GM12891 (cell line): Measurements from ENCODE around the gene KCNG1.
A peak's percentile ranks its signal among the peaks of the same experiment; 100 is the strongest.

Experiments used
- DNase-seq: peaks from one replicate; pipeline ENCODE4 v3.0.0; 2011; ENCODE audit warnings: low spot score; ENCODE audit not compliant: insufficient read length
- FAIRE-seq: peaks from 2 replicates; lab custom pipeline; 2011; peaks lifted over from hg19 to GRCh38; lab: Jason Lieb, UNC
- PAX5 ChIP-seq: IDR thresholded peaks from 2 replicates; pipeline ENCODE4 v1.6.1; 2011; ENCODE audit warnings: low read length, moderate library complexity, mild to moderate bottlenecking; ENCODE audit not compliant: insufficient read depth, severe bottlenecking
- POLR2A ChIP-seq: IDR thresholded peaks from 2 replicates; pipeline ENCODE4 v1.6.1; 2011; ENCODE audit warnings: low read depth, low read length, control low read depth
- POLR2AphosphoS5 ChIP-seq: IDR thresholded peaks from 2 replicates; pipeline ENCODE4 v1.6.1; 2011; ENCODE audit warnings: low read depth, low read length, control low read depth
- POU2F2 ChIP-seq: IDR thresholded peaks from 2 replicates; pipeline ENCODE4 v1.6.1; 2011; ENCODE audit warnings: low read depth, mild to moderate bottlenecking, control low read depth, low read length, moderate library complexity
- SPI1 ChIP-seq: IDR thresholded peaks from 2 replicates; pipeline ENCODE4 v1.6.1; 2011; ENCODE audit warnings: low read depth, low read length, control low read depth
- TAF1 ChIP-seq: IDR thresholded peaks from 2 replicates; pipeline ENCODE4 v1.6.1; 2011; ENCODE audit warnings: low read depth, low read length, control low read depth

The KCNG1 gene

GRCh38 chr20:50958615-50959542 is 64.0 kb downstream of the KCNG1 start, which contains the start of gene MOCS3:
MOCS3 (plus strand) TSS chr20:50958818; CDS start chr20:50958843, 25 bp downstream.
- 0 out of 2 replicates have a peak, but pooled peaks have one; percentile 20 for TF ChIP-seq POU2F2
- no peak for TF ChIP-seq SPI1
- FAIRE-seq, result no peak
- peak; percentile 71 for DNase-seq

- TF ChIP-seq POLR2A (peak; percentile 99), SPI1 (peak; percentile 25; the same call in 1 of the 2 replicates), TAF1 (peak; percentile 100), POLR2AphosphoS5 (peak; percentile 99), POU2F2 (peak; percentile 59; the same call in 1 of the 2 replicates), PAX5 (no peak)
- DNase-seq (peak; percentile 60), FAIRE-seq (peak; percentile 97)
Observed at GRCh38 chr20:50957798-50958614, 64.9 kb downstream of the KCNG1 start, which contains the start of gene DPM1. DPM1 (minus strand) TSS chr20:50958532; CDS start chr20:50958523, 9 bp downstream.

GRCh38 chr20:50957276-50957675 is 65.6 kb downstream of the KCNG1 start:
- no peak for FAIRE-seq
- no peak for DNase-seq
- no peak for TF ChIP-seq TAF1
- TF ChIP-seq POLR2AphosphoS5, result no peak
- TF ChIP-seq POLR2A, result no peak
- no peak for TF ChIP-seq POU2F2
- no peak for TF ChIP-seq SPI1
- no peak for TF ChIP-seq PAX5

GRCh38 chr20:50953821-50954220 is 69.1 kb downstream of the KCNG1 start:
- DNase-seq (no peak), FAIRE-seq (no peak)
- TF ChIP-seq SPI1, result no peak
- TF ChIP-seq TAF1, result no peak
- no peak for TF ChIP-seq POU2F2
- TF ChIP-seq PAX5, result no peak
- TF ChIP-seq POLR2A, result no peak
- TF ChIP-seq POLR2AphosphoS5, result no peak
